Measurements from ENCODE around the gene PARD3. TPM values are rescaled to one million over a fixed set of nuclear protein-coding genes. Genes with fewer than 3 reads are reported as not detected.

The PARD3 gene
- total and polyA plus RNA-seq, 10 of the 15 experiments (the other 5 are each of a cell fraction or from before 2014, with no cell fraction given) = 2.6 to 43.1 (median 13.9) TPM

DNA sequence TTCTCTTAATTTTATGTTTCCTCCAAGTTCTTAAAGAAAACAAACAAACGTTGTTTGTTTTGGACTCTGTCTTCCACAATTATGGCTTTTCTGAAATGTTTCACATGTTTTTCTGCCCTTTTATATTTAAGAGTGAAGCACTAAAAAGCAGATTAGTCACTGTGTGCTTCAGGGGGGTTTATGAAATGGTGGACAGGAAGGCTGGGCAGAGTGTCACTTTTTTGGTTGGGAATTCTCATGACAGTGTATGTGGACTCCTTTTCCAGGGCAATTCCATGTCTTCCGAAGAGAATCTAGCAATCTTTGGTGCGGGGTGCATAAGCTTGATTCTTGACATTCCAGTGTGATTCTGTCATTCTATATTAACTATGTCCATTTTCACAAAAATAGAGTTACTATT, 669.4 kb downstream of the PARD3 start:
- Histone ChIP-seq H2AFZ (ENCODE audit: control insufficient read depth, low read depth, low read length) (no peak overlapping the region), H3K4me3 (no peak overlapping the region), H3K4me1 (ENCODE audit: control insufficient read depth, insufficient read depth, low read length) (no peaks in the 10 kb centered on the region), H3K36me3 (ENCODE audit: control insufficient read depth in 2 of 2, insufficient read depth in 2 of 2, low read length in 1 of 2) (no peaks in the 10 kb centered on the region), H3K9me3 (replicated peaks; ENCODE audit: control insufficient read depth, insufficient read depth, low read length) (no peaks in the 10 kb centered on the region), H3K4me2 (ENCODE audit: control insufficient read depth, insufficient read depth) (no peak overlapping the region), H3K9ac (ENCODE audit: control insufficient read depth, insufficient read depth, low read length) (no peak overlapping the region), H3K79me2 (ENCODE audit: control insufficient read depth, insufficient read depth, low read length) (no peaks in the 10 kb centered on the region), H3K27me3 (replicated peaks in 1 of 2; ENCODE audit: control insufficient read depth in 2 of 2, insufficient read depth in 2 of 2, low read length in 1 of 2) (no peaks in the 10 kb centered on the region), H3K27ac (ENCODE audit: control insufficient read depth, insufficient read depth) (no peak overlapping the region), H4K20me1 (ENCODE audit: control insufficient read depth, insufficient read depth) (no peaks in the 10 kb centered on the region)
- no TSS peak for BruUV-seq (replicated peaks)
- ChIA-PET RAD21 (ENCODE audit: unreplicated experiment) (interaction anchor here (1.4 kb wide), 1 partner anchor 9 kb away, joined by 5 read pairs; no protein-coding TSS in a partner anchor), CTCF (interaction anchor here (1.0 to 1.4 kb wide), 3 partner anchors 18 to 953 kb away, joined by 3 read pairs; no protein-coding TSS in a partner anchor), POLR2A (no interaction called here), SMC1A (ENCODE audit: uncharacterized antibody, unreplicated experiment) (interaction anchor here (0.9 to 5.9 kb wide), 9 partner anchors 10 to 64 kb away, joined by 3 to 40 read pairs (median 4); no protein-coding TSS in a partner anchor)
- in situ Hi-C loops (cut with MboI) (no loop called here), intact Hi-C loops (cut with micrococcal nuclease; ENCODE audit: unreplicated experiment) (loop anchor here (10.0 kb wide), 1 partner anchor 159 kb away; no protein-coding TSS in a partner anchor)
- 42% methylated on average over 3 of the region's 3 CpGs for WGBS (ENCODE audit: insufficient coverage, insufficient replicate concordance, low lambda C conversion rate, missing lambda C conversion rate)
- DNase-seq (ENCODE audit: low read depth, low spot score) = no peak
- no peak for FAIRE-seq
- no peak for ATAC-seq
- TF ChIP-seq HDGF (IDR thresholded peaks at IDR 0.05) = no peak
- TF ChIP-seq, protein P1, sequence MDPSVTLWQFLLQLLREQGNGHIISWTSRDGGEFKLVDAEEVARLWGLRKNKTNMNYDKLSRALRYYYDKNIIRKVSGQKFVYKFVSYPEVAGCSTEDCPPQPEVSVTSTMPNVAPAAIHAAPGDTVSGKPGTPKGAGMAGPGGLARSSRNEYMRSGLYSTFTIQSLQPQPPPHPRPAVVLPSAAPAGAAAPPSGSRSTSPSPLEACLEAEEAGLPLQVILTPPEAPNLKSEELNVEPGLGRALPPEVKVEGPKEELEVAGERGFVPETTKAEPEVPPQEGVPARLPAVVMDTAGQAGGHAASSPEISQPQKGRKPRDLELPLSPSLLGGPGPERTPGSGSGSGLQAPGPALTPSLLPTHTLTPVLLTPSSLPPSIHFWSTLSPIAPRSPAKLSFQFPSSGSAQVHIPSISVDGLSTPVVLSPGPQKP (IDR thresholded peaks at IDR 0.05; ENCODE audit: low read depth, low read length) = no peak
- TF ChIP-seq IRF4 (IDR thresholded peaks at IDR 0.05; ENCODE audit: low read depth, low read length) = no peak
- TF ChIP-seq, protein P2, sequence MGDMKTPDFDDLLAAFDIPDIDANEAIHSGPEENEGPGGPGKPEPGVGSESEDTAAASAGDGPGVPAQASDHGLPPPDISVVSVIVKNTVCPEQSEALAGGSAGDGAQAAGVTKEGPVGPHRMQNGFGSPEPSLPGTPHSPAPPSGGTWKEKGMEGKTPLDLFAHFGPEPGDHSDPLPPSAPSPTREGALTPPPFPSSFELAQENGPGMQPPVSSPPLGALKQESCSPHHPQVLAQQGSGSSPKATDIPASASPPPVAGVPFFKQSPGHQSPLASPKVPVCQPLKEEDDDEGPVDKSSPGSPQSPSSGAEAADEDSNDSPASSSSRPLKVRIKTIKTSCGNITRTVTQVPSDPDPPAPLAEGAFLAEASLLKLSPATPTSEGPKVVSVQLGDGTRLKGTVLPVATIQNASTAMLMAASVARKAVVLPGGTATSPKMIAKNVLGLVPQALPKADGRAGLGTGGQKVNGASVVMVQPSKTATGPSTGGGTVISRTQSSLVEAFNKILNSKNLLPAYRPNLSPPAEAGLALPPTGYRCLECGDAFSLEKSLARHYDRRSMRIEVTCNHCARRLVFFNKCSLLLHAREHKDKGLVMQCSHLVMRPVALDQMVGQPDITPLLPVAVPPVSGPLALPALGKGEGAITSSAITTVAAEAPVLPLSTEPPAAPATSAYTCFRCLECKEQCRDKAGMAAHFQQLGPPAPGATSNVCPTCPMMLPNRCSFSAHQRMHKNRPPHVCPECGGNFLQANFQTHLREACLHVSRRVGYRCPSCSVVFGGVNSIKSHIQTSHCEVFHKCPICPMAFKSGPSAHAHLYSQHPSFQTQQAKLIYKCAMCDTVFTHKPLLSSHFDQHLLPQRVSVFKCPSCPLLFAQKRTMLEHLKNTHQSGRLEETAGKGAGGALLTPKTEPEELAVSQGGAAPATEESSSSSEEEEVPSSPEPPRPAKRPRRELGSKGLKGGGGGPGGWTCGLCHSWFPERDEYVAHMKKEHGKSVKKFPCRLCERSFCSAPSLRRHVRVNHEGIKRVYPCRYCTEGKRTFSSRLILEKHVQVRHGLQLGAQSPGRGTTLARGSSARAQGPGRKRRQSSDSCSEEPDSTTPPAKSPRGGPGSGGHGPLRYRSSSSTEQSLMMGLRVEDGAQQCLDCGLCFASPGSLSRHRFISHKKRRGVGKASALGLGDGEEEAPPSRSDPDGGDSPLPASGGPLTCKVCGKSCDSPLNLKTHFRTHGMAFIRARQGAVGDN (IDR thresholded peaks at IDR 0.05) = no peak
- no peak for TF ChIP-seq EZH2 (IDR thresholded peaks at IDR 0.05; ENCODE audit: borderline replicate concordance, control insufficient read depth, low read depth, low read length)
- TF ChIP-seq SIX5 (IDR thresholded peaks at IDR 0.05; ENCODE audit: low read depth, low read length, severe bottlenecking) = no peak
- no peak for TF ChIP-seq LARP7 (IDR thresholded peaks at IDR 0.05)
- TF ChIP-seq TCF7 (IDR thresholded peaks at IDR 0.05; ENCODE audit: borderline replicate concordance) = no peak
- TF ChIP-seq, protein P3, sequence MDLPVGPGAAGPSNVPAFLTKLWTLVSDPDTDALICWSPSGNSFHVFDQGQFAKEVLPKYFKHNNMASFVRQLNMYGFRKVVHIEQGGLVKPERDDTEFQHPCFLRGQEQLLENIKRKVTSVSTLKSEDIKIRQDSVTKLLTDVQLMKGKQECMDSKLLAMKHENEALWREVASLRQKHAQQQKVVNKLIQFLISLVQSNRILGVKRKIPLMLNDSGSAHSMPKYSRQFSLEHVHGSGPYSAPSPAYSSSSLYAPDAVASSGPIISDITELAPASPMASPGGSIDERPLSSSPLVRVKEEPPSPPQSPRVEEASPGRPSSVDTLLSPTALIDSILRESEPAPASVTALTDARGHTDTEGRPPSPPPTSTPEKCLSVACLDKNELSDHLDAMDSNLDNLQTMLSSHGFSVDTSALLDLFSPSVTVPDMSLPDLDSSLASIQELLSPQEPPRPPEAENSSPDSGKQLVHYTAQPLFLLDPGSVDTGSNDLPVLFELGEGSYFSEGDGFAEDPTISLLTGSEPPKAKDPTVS (IDR thresholded peaks at IDR 0.05; ENCODE audit: low read depth, low read length) = no peak
- no peak for TF ChIP-seq PAX5 (IDR thresholded peaks at IDR 0.05; ENCODE audit: borderline replicate concordance, low read depth, low read length)
- no peak for TF ChIP-seq FOS (IDR thresholded peaks at IDR 0.05; ENCODE audit: borderline replicate concordance, extremely low read depth, insufficient read length)
- no peak for TF ChIP-seq CBX5 (IDR thresholded peaks at IDR 0.05; ENCODE audit: low read depth)
- TF ChIP-seq, protein P4, sequence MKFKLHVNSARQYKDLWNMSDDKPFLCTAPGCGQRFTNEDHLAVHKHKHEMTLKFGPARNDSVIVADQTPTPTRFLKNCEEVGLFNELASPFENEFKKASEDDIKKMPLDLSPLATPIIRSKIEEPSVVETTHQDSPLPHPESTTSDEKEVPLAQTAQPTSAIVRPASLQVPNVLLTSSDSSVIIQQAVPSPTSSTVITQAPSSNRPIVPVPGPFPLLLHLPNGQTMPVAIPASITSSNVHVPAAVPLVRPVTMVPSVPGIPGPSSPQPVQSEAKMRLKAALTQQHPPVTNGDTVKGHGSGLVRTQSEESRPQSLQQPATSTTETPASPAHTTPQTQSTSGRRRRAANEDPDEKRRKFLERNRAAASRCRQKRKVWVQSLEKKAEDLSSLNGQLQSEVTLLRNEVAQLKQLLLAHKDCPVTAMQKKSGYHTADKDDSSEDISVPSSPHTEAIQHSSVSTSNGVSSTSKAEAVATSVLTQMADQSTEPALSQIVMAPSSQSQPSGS (IDR thresholded peaks at IDR 0.05; ENCODE audit: low read length) = no peak
- TF ChIP-seq SPI1 (IDR thresholded peaks at IDR 0.05; ENCODE audit: borderline replicate concordance, insufficient read depth, low read depth, low read length) = no peak
- no peak for TF ChIP-seq GABPA (IDR thresholded peaks at IDR 0.05; ENCODE audit: low read depth)
- TF ChIP-seq NFYA (IDR thresholded peaks at IDR 0.05; ENCODE audit: borderline replicate concordance, low read depth, low read length) = no peak
- no peak for TF ChIP-seq NR2C1 (IDR thresholded peaks at IDR 0.05)

All from GM12878 (cell line).